GM12891 (cell line): Measurements from ENCODE around the gene SRP54.

Experiments
- DNase-seq: peaks from one replicate; pipeline ENCODE4 v3.0.0; 2011; ENCODE audit warnings: low spot score; ENCODE audit not compliant: insufficient read length
- FAIRE-seq: peaks from 2 replicates; lab custom pipeline; 2011; peaks lifted over from hg19 to GRCh38; lab: Jason Lieb, UNC
- PAX5 ChIP-seq: IDR thresholded peaks from 2 replicates; pipeline ENCODE4 v1.6.1; 2011; ENCODE audit warnings: low read length, moderate library complexity, mild to moderate bottlenecking; ENCODE audit not compliant: insufficient read depth, severe bottlenecking
- POLR2A ChIP-seq: IDR thresholded peaks from 2 replicates; pipeline ENCODE4 v1.6.1; 2011; ENCODE audit warnings: low read depth, low read length, control low read depth
- POLR2AphosphoS5 ChIP-seq: IDR thresholded peaks from 2 replicates; pipeline ENCODE4 v1.6.1; 2011; ENCODE audit warnings: low read depth, low read length, control low read depth
- POU2F2 ChIP-seq: IDR thresholded peaks from 2 replicates; pipeline ENCODE4 v1.6.1; 2011; ENCODE audit warnings: low read depth, mild to moderate bottlenecking, control low read depth, low read length, moderate library complexity
- SPI1 ChIP-seq: IDR thresholded peaks from 2 replicates; pipeline ENCODE4 v1.6.1; 2011; ENCODE audit warnings: low read depth, low read length, control low read depth
- TAF1 ChIP-seq: IDR thresholded peaks from 2 replicates; pipeline ENCODE4 v1.6.1; 2011; ENCODE audit warnings: low read depth, low read length, control low read depth

Gene SRP54

DNA sequence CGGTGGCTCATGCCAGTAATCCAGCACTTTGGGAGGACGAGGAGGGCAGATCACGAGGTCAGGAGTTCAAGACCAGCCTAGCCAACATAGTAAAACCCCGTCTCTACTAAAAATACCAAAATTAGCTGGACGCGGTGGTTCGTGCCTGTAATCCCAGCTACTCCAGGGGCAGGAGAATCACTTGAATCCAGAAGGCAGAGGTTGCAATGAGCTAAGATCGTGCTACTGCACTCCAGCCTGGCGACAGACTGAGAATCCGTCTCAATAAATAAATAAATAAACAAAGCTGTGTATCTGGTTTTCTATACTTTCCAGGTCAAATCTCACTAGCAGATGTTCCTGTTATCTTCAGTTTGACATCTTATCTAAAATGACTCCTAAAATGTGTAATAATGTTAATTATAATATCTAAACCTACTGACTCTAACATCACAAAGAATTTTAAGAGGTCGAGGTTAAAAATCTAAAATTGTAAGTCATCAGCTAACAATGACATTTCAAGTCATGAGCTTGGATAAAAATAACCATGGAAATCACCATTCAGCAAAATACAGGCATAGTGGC, 2.4 kb upstream of the SRP54 start:
- TF ChIP-seq POLR2AphosphoS5, result no peak
- no peak for TF ChIP-seq POU2F2
- TF ChIP-seq POLR2A, result no peak
- TF ChIP-seq PAX5, result no peak
- TF ChIP-seq TAF1, result no peak
- TF ChIP-seq SPI1, result no peak
- no peak for FAIRE-seq

GRCh38 chr14:34981743-34982420, 910 bp upstream of the SRP54 start:
- DNase-seq (no peak), FAIRE-seq (peak; percentile 38)
- 0 out of 2 replicates have a peak, but pooled peaks have one; percentile 11 for TF ChIP-seq TAF1
- TF ChIP-seq POLR2AphosphoS5, result no peak

More for the DNA sequence above, 2.4 kb upstream of the SRP54 start:
- DNase-seq, result no peak

- no peak for FAIRE-seq
- DNase-seq, result no peak
- TF ChIP-seq POU2F2 (no peak), SPI1 (no peak), POLR2A (no peak), TAF1 (no peak), POLR2AphosphoS5 (no peak), PAX5 (no peak)
Observed at GRCh38 chr14:34983148-34983760, 462 bp downstream of the SRP54 start.

DNA sequence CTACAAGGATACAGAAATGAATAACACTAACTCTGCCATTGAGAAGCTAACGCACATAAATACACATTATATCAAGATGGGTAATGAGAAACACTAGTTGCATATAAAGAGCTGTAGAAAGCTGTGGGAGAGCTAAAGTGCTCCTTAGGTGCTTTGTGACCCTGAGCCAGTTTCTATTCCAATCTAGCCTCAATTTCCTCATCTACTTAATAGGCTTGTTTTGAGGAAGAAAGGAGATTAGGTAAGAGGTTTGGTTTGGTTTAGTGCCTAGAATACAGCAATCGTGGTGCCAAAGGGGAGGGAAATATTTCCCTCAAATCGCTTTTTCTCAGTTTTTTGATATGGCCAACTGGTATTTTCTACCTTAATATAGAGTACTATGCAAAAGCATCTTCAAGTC, 994 bp downstream of the SRP54 start:
- TF ChIP-seq POU2F2 (no peak), SPI1 (no peak), POLR2AphosphoS5 (no peak), TAF1 (no peak), POLR2A (no peak), PAX5 (no peak)
- FAIRE-seq, result no peak
- DNase-seq, result no peak

DNA sequence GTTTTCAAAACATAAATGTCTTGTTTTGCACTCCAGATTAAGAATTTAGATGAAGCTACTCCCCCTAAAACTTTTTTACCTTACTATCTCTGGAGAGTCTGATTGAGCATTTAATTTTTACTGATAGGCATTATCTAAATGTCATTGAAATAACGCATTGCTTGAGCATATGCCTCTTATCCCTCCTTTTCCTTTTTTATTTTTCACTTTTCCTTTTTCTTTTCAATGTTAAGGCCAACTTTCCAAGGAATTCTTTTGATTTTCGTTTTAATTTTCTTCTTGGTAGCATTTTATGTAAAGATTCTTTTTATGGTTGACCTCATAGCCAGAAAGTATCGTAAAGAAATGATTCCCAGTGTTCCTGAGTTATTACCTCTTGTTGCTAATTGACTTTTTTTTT, 2.9 kb downstream of the SRP54 start:
- FAIRE-seq (no peak), DNase-seq (no peak)
- TF ChIP-seq POLR2A, result no peak
- no peak for TF ChIP-seq POU2F2
- no peak for TF ChIP-seq TAF1
- TF ChIP-seq SPI1, result no peak

GRCh38 chr14:34987180-34987579, 4.4 kb downstream of the SRP54 start:
- DNase-seq (no peak), FAIRE-seq (no peak)
- TF ChIP-seq POU2F2 (no peak), POLR2AphosphoS5 (no peak), TAF1 (no peak), SPI1 (no peak), POLR2A (no peak), PAX5 (no peak)

- FAIRE-seq (no peak), DNase-seq (no peak)
- TF ChIP-seq POLR2AphosphoS5 (no peak), TAF1 (no peak), POU2F2 (no peak), PAX5 (no peak), SPI1 (no peak), POLR2A (no peak)
Observed at GRCh38 chr14:34989762-34990161, 7.0 kb downstream of the SRP54 start.

GRCh38 chr14:34993426-34993825, 10.6 kb downstream of the SRP54 start:
- no peak for DNase-seq
- FAIRE-seq, result no peak
- TF ChIP-seq SPI1, result no peak
- TF ChIP-seq TAF1, result no peak
- no peak for TF ChIP-seq PAX5
- no peak for TF ChIP-seq POU2F2

DNA sequence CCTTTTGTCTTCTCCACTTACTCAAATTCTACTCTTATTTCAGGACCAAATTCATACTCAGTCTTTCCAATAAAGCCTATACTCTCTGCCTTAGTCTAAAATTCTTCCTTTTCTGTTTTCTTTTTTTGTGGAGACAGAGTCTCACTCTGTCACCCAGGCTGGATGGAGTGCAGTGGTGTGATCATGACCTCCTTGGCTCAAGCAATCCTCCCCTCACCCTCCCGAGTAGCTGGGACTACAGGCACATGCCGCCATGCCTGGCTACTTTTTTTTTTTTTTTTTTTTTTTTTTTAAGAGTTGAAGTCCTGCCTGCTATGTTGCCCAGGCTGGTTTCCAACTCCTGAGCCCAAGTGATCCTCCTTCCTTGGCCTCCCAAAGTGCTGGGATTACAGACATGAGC, 11.9 kb downstream of the SRP54 start:
- FAIRE-seq, result no peak
- TF ChIP-seq SPI1 (no peak), POLR2AphosphoS5 (no peak), POU2F2 (no peak)
- no peak for DNase-seq

GRCh38 chr14:34997762-34998161, 15.0 kb downstream of the SRP54 start:
- TF ChIP-seq POLR2A, result no peak
- DNase-seq, result no peak
- no peak for FAIRE-seq

- FAIRE-seq, result no peak
- DNase-seq, result no peak
- TF ChIP-seq TAF1, result no peak
- TF ChIP-seq POLR2AphosphoS5, result no peak
- TF ChIP-seq POLR2A, result no peak
- no peak for TF ChIP-seq PAX5
- no peak for TF ChIP-seq SPI1
- no peak for TF ChIP-seq POU2F2
Observed at GRCh38 chr14:34999500-34999899, 16.7 kb downstream of the SRP54 start.
